Stomach (tissue), 4 donors: ENCODE measurements around the gene NCDN.

Source experiments
- CTCF ChIP-seq, 7 experiments: fragments of 450-650 bp in 4 of 7; fragments of 200-600 bp in 3 of 7; sonication (generic) in 3 of 7; IDR thresholded peaks; one replicate each; pipeline ENCODE4 v1.5.1; 2016 to 2019; ENCODE audit warnings: antibody characterized with exemption in 7 of 7, control low read depth in 2 of 7, mild to moderate bottlenecking in 1 of 7
- EP300 ChIP-seq: sonication (generic); formaldehyde crosslinking; IDR thresholded peaks from one replicate; pipeline ENCODE4 v1.6.1; 2017; ENCODE audit warnings: antibody characterized with exemption
- POLR2A ChIP-seq, 4 donors: fragments of 450-650 bp; IDR thresholded peaks; one replicate each; pipeline ENCODE4 v1.6.1; 2016; ENCODE audit warnings: antibody characterized with exemption in 4 of 4, control low read depth in 2 of 4, mild to moderate bottlenecking in 1 of 4, moderate library complexity in 1 of 4

- no peak for TF ChIP-seq CTCF (IDR thresholded peaks at IDR 0.05)
- TF ChIP-seq EP300, result no peak
- no peak for TF ChIP-seq POLR2A (IDR thresholded peaks at IDR 0.05)
These were observed 8.1 kb downstream of the NCDN start for GRCh38 chr1:35565742-35566133.
